ENCODE results near the gene ZNF780A.
"Not testable (repeated sequence)": the region's sequence is repeated elsewhere in the genome, so short reads cannot be mapped to it uniquely, and the experiment has no call there.

DNA sequence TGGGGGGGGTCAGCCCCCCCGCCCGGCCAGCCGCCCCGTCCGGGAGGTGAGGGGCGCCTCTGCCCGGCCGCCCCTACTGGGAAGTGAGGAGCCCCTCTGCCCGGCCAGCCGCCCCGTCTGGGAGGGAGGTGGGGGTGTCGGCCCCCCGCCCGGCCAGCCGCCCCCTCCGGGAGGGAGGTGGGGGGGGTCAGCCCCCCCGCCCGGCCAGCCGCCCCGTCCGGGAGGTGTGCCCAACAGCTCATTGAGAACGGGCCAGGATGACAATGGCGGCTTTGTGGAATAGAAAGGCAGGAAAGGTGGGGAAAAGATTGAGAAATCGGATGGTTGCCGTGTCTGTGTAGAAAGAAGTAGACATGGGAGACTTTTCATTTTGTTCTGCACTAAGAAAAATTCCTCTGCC lies 27.9 kb upstream of the ZNF780A start:
- TF ChIP-seq, protein P1, sequence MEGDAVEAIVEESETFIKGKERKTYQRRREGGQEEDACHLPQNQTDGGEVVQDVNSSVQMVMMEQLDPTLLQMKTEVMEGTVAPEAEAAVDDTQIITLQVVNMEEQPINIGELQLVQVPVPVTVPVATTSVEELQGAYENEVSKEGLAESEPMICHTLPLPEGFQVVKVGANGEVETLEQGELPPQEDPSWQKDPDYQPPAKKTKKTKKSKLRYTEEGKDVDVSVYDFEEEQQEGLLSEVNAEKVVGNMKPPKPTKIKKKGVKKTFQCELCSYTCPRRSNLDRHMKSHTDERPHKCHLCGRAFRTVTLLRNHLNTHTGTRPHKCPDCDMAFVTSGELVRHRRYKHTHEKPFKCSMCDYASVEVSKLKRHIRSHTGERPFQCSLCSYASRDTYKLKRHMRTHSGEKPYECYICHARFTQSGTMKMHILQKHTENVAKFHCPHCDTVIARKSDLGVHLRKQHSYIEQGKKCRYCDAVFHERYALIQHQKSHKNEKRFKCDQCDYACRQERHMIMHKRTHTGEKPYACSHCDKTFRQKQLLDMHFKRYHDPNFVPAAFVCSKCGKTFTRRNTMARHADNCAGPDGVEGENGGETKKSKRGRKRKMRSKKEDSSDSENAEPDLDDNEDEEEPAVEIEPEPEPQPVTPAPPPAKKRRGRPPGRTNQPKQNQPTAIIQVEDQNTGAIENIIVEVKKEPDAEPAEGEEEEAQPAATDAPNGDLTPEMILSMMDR (IDR thresholded peaks at IDR 0.05) = not testable (repeated sequence)
- TF ChIP-seq, protein P2, sequence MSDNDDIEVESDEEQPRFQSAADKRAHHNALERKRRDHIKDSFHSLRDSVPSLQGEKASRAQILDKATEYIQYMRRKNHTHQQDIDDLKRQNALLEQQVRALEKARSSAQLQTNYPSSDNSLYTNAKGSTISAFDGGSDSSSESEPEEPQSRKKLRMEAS (IDR thresholded peaks at IDR 0.05) = not testable (repeated sequence)

Measured in A549 (cell line).